GM21528 (cell line): ENCODE results near the gene ST6GALNAC6.
"Not testable (repeated sequence)": the region's sequence is repeated elsewhere in the genome, so short reads cannot be mapped to it uniquely, and the experiment has no call there.

ENCODE experiments used
- ATAC-seq: cut with Tn5 transposase; IDR thresholded peaks from one replicate; pipeline ENCODE4 v1.9.1; 2021; ENCODE audit warnings: mild to moderate bottlenecking, moderate library complexity; ENCODE audit not compliant: unreplicated experiment, low FRiP score

The ST6GALNAC6 gene

DNA sequence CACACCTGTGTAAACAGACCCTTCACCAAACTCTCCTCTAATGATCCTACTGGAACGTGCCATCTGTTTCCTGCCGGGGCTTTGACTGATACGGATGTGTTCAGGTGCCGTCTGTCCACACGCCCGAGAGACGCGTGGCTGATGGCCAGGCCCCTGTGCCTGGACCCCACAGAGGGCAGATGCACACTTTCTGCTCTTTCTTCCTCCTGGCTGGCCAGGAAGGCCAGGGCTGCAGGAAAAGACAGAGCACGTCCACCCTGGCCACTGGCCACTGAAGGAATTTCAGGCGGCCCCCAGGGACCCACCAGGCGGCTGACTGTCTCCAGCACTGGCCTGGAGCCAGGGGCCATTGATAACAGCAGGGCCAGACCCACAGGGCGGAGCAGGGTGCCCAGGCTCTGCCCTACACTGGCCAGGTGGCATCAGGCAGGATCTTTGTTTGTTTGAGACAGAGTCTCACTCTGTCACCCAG lies 41.3 kb downstream of the ST6GALNAC6 start:
- no peak for ATAC-seq

DNA sequence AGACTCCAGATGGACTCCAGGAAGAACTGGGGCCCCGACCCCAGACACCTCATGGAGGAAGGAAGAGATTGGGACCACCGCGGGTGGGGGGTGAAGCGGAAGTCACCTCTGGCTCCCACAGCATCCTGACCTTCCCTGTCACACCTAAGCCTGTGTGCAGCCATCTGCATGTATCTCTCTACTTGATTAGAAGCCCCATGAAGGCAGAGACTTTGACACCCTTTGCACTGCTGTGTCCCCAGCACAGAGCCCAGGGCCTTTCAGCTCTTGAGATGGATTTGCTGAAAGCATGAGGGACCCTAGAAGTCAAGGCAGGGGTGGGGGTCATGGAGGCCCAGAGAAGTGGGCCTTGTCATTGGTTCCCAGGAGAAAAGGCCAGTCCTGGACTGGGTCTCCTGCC lies 42.1 kb downstream of the ST6GALNAC6 start:
- no peak for ATAC-seq

DNA sequence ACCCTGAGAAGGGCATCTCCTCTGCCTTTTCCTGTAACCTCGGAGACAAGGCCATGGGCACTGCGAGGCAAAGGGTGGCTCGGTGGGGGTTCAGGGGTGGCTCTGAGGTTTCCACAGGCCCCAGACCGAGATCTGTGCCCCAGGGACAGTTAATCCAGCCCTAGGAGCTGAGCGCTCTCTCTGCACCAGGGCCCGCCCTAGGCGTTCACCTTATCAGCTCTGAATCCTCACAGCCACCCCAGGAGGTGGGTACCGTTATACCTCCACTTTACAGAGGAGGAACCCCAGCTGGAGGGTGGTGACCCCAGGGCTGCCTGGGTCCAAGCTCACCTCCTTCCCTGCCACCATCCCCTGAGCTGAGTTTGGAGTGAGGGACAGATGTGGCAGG lies 42.7 kb downstream of the ST6GALNAC6 start:
- no peak for ATAC-seq

DNA sequence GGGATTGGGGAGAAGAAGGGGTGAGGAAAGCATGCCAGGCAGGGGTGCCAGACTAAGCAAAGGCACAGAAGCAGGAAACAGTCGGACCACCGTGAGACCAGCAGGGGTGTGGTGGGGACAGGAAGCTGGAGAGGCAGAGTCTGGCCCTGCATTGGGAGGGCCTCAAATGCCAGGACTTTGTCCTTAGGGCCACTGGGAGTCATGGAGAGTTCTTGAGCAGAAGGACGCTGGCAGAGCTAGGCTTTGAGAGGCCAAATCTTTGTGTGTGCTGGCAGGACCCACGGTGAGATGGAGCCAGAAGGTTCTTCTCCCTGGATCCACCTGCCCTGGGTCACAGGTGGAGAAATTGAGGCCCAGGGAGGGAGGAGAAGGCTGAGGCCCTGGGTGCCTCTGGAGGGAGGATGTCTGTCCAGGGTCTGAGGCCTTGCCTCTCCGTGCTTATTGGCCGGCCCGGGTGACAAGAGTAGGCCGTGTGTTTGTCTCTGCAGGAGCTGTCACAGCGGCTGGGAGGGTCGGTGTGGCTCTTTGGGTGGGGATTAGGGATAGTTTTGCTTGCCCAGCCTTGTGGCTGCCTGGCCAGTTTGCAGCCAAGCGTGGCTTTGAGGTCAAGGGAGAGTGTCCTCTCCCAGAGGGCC lies 43.2 kb downstream of the ST6GALNAC6 start:
- ATAC-seq = no peak

DNA sequence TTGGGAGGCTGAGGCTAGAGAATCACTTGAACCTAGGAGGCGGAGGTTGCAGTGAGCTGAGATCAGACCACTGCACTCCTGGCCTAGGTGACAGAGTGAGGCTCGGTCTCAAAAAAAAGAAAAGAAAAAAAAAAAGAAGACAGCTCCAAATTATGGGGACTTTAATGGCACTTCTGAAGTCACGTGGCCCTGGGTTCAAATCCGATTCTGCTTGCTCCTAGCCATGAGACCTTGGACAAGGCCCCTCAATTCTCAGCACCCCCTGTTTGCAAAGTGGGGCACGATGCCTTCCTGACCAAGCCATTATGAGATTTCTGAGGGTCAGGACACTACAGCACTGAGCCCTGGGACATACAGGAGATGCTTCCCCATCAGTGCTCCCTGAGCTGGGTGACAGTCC lies 43.9 kb downstream of the ST6GALNAC6 start:
- ATAC-seq = no peak

DNA sequence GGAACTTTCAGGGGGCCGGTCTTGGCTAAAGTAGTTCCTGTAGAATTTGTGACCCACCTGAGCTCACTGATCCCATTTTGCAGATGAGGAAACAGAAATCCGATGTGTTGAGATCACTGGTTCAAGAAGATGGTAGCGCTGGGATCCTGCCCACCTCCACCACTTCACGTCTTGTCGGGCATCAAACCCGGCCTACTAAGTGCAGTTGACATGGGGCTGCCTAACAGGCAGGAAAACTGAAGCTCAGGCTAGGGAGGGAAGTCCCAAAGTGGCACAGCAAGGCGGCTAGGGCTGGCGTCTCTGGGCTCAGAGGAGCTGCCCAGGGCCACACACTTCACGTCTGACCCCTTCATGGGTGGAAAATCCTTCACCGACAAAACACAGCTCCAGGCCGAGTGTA lies 44.4 kb downstream of the ST6GALNAC6 start:
- no peak for ATAC-seq

DNA sequence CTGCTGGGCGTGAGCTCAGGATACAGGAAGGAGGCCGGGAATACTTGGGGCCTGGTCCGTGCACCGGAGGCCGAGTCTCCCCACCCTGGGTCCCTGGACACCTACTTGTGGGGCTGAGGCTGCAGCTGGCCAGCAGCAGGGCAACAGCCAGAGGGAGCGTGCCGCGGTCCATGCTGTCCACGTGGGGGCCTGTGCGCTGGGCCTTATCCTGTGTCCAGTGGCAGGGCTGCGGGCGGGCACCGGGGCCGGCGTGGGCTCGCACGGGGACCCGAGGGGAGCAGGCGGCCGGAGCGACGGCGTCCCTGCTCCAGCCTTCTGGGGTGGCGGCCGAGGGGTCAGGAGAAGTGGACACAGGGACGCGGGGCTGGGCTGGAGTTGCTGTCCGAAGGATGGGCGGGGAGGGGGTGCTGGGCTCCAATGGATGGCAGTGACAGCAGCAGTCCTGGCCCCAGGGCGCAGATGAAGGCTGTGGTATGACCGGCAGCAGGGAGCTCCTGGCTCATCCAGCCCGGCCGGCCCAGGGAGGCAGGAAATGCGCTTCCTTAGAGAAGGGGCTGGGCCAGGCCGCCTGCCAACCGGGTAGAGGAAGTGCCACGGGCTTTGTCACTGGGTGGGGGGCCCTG lies 45.1 kb downstream of the ST6GALNAC6 start, which contains the start of gene ENG:
Gene ENG (minus strand): TSS at position 475 of the 623 bp plus-strand sequence. CDS start 303 bp downstream, at position 172.
- no peak for ATAC-seq

DNA sequence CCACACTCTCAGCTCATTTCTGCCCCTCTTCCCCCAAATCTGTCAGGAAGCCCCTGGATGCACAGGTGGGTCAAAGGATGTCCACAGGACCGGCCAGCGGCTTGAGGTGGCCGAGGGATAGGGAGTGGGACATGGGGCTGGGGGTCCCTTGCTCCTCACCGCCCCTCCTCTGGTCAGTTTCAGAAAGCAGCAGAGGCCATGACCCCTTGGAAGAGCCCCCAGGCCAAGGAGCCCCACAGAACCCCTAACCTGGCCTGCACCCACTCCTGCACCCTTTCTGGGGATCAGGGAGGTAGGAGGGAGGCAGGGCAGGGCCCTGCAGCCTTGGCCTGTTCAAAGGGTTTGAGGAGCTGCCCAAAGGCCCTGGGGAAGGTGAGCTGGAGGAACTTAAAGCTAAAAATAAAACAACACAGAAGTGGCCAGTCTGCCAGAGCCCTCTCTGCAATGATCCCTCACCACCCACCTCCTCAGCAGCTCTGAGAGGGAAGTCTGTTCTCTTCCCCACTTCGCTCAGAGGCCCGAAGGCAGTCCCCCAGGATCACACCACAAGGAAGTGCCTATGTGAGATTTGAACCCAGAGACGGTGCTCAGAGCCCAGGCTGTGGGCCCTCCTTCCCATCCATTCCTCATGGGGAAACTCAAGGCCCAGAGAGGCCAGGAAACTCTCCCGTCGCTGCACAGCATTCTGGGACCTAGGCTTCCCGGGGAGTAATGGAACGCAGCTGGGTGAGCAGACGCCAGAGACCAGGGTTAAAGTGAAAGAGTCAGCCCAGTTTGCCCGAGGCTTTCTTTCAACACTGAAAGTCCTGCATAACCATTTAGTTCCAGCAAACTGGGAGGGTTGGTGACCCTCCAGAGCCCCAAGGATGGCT lies 45.9 kb downstream of the ST6GALNAC6 start:
- no peak for ATAC-seq

DNA sequence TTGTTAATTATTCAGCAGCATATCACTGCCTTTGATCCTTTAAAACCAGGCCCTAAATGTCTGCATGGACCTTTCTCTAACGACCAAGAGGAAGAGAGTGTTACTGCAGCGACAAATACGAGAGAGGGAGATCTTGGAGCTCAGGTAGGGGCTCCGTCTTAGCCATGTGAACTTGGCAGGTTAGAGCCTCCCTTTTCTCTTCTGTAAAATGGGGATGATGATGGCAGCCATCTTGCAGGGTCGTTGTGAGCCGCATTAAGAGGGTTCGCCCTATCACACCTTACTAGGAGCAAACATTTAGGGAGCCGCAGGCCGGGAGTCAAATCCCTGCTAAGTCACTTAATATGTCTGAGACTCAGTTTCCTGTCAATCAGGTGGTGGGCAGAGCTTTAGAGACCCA lies 46.6 kb downstream of the ST6GALNAC6 start:
- no peak for ATAC-seq

DNA sequence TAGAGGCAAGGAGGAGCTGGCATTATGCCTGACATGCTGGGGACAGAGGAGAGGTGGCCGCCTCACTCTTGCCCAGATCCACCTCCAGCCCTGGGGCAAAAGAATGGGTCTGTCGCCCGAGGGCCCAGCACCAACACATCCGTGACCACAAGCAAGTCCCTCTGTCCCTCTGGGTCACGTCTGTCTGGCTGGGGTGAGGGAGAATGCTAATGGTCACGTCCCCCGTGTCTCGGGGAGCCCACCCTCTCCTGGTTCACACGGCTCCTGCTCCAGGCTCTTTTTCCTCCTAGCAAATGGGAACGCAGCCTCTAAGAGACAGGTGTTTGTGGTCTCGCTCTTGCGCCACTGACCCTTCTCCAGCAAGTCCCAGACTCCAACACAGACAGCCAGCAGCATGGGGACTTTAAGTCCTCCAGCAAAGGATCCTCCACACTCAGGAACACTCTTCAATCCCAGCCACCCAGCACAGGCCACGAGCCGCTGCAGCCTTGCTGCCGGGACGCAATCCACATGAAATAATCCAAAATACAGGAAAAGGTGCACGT lies 49.0 kb downstream of the ST6GALNAC6 start:
- no peak for ATAC-seq

DNA sequence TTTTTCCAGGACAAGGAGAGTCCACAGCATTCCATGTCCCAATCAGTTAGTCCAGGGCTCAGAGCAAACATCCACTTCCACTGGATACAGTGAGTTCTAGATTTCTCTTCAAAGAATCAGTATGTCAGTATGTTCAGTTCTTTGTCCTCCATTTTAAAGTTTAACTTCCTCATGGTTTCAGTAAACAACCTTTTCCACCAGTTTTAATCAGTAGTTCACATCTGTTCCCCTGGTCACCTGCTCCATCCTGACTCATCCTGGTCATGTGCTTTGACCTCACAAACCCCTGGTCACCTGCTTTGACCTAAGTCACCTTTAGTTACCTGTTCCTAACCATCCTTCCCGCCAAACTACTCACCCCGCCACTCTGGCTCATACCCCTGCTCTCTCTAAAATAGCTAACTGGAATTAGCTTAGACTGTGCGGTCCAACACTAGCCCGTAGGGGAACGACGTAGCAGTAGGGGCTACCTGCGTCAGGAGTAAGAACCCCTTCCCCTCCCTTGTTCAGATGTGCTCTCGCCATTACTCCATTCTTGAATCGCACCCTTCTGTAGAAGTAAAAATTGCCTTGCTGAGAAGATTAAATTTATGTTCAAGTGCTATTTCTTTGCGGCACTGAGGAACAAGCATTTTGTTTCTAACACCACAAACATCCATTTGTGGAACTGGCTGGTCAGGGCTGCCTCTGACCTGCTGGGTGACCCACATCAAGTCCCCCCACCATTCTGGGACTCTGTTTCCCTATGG lies 50.5 kb downstream of the ST6GALNAC6 start:
- no peak for ATAC-seq

DNA sequence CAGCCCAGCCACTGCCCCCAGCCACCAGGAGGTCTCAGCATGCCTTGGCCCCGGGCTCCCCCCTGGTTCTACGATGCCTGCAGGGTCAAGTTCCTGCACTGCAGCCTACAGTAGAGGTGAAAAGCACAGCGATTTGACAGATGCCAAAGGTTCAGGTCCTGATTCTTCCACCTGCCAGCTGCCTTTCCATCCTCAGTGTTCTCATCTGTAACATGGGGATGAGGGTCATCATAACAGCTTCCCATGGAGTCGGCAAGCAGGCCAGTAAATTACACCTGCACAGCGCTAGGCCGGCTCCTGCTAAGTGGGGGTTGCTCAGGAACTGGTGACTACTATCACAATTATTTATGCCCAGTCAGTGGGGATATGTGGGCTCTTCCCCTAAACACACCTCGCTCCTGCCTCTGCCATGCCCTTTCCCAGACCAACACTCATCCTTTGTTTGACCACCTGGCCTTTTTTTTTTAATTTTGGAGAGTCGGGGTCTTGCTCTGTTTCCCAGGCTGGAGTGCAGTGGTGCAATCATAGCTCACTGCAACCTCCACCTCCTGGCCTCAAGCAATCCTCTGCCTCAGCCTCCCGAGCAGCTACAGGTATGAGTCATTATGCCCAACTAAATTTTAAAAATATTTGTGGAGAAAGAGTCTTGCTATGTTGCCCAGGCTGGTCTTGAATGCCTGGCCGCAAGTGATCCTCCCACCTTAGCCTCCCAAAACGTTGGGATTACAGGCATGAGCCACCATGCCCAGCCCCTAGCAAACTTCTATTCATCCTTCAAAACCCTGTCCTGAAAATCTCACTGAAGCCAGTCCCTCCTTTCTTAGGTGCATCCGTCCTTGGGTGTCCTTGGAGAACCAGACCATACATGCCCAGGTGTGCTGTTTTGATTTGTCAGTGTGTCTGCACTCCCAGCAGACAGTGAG lies 51.3 kb downstream of the ST6GALNAC6 start:
- ATAC-seq = no peak

DNA sequence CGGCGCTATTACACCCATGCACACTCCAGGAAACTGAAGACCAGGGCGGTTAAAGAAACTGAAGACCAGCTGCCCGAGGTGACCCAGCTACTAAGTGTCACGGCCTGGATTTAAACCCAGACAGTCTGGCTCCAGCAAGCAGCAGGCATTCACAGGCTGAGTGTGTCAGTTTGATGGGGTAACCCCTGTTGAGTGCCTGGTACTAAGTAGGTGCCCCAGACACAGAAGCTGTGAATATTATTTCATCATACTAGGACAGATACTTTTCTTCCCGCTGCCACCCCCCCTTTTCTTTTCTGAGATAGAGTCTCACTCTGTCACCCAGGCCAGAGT lies 52.3 kb downstream of the ST6GALNAC6 start:
- ATAC-seq = no peak

DNA sequence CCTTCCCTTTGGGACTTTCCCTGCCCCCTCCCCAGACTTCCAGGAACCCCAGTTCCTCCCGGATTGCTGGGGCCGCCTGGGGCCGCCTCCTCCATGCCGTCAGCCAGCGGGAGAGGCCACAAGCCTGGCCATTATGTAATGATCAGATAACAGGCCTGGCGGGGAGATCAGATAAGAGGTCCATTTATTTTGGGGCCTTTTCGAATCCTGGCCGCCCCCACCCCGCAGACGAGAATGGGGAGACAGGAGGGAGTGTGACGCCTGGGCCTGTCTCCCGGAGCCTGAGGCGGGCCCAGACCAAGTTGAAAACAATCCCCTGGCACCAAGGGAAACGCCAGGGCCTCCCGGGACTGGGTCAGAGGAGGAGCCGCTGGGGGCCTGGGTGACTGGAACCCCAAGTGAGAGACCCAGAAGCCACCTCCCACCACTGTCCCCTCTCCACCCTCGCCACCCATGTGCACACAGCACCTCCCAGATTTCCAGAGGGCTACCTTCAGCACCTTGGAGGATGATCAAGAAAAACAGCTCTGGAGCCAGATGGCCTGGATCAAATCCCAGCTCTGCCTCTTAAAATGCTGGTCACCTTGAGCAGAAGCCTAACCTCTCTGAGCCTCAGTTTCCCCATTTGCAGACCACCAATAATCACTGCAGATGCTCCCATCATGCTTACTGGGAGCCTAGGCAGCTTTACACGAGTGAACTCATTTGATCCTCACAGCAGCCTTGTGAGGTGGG lies 52.8 kb downstream of the ST6GALNAC6 start:
- ATAC-seq = no peak

DNA sequence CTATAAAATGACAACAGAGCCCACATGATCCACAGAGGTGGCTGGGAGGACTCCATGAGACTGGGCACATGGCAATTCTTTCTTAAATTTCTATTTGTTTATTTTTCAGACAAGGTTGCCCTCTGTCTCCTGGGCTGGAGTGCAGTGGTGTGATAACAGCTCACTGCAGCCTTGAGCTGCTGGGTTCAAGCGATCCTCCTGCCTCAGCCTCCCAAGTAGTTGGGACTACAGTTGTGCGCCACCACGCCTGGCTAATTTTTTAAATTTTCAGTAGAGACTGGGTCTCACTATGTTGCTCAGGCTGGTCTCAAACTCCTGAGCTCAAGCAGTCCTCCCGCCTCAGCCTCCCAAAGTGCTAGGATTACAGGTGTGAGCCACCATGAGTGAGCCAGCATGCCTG lies 53.8 kb downstream of the ST6GALNAC6 start:
- ATAC-seq = not testable (repeated sequence)

DNA sequence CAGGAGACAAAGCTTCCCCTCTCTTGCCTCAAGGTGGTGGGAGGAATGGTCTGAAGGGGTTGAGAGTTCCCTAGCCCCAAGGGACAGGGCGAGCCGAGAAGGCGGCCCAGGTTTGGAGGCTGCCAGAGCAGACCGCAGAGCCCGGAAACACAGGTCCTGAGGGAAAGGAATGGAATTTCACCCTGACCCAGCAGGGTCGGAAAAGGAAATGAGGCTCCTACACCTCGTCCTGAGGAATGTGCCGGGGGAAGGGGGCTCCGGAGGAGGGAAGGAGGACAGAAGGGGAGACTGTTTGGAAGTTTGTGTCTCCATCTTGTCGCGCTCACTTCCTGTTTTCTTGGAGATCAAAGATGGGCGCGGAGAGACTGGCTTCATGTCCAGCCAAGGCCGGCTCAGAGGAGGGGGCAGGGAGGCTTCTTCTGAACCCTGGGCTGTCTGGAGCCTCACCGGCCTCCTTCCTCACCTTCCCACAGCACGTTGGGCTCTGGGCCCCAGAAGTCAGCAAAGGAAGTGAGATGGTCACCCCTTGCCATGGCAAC lies 54.5 kb downstream of the ST6GALNAC6 start:
- ATAC-seq = no peak

DNA sequence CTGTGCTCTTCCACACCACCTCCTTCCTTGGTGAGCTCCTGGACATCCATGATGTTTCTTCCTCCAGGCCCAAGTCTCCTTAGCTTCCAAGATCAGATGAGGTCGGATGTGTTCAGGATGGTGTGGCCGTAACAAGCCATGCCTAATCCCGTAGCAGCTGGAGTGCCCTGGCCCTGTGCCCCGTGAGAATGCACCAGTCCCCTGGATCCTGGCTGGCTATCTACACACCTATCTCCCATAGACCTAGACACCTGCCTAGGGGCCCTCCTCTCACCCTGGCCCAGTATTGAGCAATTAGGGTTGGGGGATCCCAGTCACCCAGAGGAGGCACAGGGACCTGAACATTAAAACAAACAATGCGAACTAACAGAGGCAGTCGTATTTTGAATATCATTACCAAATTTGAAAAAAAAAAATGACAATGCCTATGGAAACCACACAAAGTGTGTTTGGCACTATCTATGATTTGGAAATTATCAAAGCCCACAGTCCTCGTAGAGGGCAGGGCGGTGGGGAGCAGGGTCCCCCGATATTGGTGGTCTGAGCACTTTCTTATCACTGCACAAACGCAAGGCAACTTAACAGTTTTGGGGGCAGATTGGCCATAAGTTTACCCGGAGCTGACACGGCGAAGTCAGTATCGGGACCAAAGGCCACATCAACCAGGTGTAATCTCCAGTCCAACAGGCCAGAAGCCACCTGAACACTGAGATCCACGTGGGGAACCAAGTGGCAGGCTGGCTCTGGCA lies 58.1 kb downstream of the ST6GALNAC6 start:
- ATAC-seq = no peak
